SKM-1 (cell line): Measurements from ENCODE around the gene DCDC2.
"Not testable (repeated sequence)": the region's sequence is repeated elsewhere in the genome, so short reads cannot be mapped to it uniquely, and the experiment has no call there.

Experiments
- DNase-seq: peaks from one replicate; lab custom pipeline; 2025; ENCODE audit not compliant: unreplicated experiment; lab: John Stamatoyannopoulos, UW

The DCDC2 gene

GRCh38 chr6:24149836-24150235 lies 208.0 kb downstream of the DCDC2 start:
- no peak for DNase-seq

GRCh38 chr6:24149296-24149695 lies 208.6 kb downstream of the DCDC2 start:
- DNase-seq: no peak

- DNase-seq: no peak
These were observed 209.2 kb downstream of the DCDC2 start for GRCh38 chr6:24148684-24149083.

- DNase-seq: no peak
These were observed 209.7 kb downstream of the DCDC2 start for GRCh38 chr6:24148154-24148570.

- no peak for DNase-seq
These were observed 210.2 kb downstream of the DCDC2 start for GRCh38 chr6:24147511-24148153.

GRCh38 chr6:24146871-24147270 lies 211.0 kb downstream of the DCDC2 start:
- no peak for DNase-seq

- no peak for DNase-seq
These were observed 212.1 kb downstream of the DCDC2 start for GRCh38 chr6:24145690-24146131.

- not testable (repeated sequence) for DNase-seq
These were observed 215.1 kb downstream of the DCDC2 start for GRCh38 chr6:24142733-24143132.

GRCh38 chr6:24140591-24140990 lies 217.3 kb downstream of the DCDC2 start:
- no peak for DNase-seq

GRCh38 chr6:24139639-24140038 lies 218.2 kb downstream of the DCDC2 start:
- no peak for DNase-seq

GRCh38 chr6:24139080-24139479 lies 218.8 kb downstream of the DCDC2 start:
- DNase-seq: no peak

- no peak for DNase-seq
These were observed 226.1 kb downstream of the DCDC2 start for GRCh38 chr6:24131751-24132150.

GRCh38 chr6:24127316-24127715 lies 230.5 kb downstream of the DCDC2 start:
- DNase-seq: no peak

GRCh38 chr6:24126586-24127192 lies 231.2 kb downstream of the DCDC2 start:
- DNase-seq: peak; percentile 1

GRCh38 chr6:24125980-24126379 lies 231.9 kb downstream of the DCDC2 start, which contains the start of gene NRSN1:
NRSN1 (plus strand) TSS chr6:24126215; CDS start chr6:24134328, 8,113 bp downstream.
- DNase-seq: no peak

GRCh38 chr6:24122139-24122538 lies 235.7 kb downstream of the DCDC2 start:
- DNase-seq: no peak
